GM23338 (cell line): ENCODE data around the gene EDNRB. TPM values are rescaled to one million over a fixed set of nuclear protein-coding genes. Genes with fewer than 3 reads are reported as not detected.

ENCODE experiments used
- ATAC-seq: fragments of 200-7000 bp; cut with Tn5 transposase; 3 replicates; pipeline ENCODE4 v1.9.1; 2020
- DNase-seq: peaks from one replicate; pipeline ENCODE4 v3.0.0-alpha.2; 2015; ENCODE audit warnings: low spot score
- H2AFZ ChIP-seq: fragments of 200-600 bp; sonication (generic); 2 replicates; pipeline ENCODE4 v1.8.0; 2016; ENCODE audit warnings: antibody characterized with exemption, mild to moderate bottlenecking, moderate library complexity
- H3F3A ChIP-seq: fragments of 200-600 bp; sonication (generic); replicated peaks from 2 replicates; pipeline ENCODE4 v1.8.0; 2017; ENCODE audit warnings: antibody characterized with exemption, mixed run types, low read depth
- H3K27ac ChIP-seq: fragments of 200-600 bp; sonication (generic); 2 replicates; pipeline ENCODE4 v1.6.1; 2016; ENCODE audit warnings: low read depth
- H3K27me3 ChIP-seq: fragments of 200-600 bp; sonication (generic); 2 replicates; pipeline ENCODE4 v1.8.0; 2016; ENCODE audit warnings: mild to moderate bottlenecking, mixed run types, moderate library complexity; ENCODE audit not compliant: insufficient read depth
- H3K36me3 ChIP-seq: fragments of 200-600 bp; sonication (generic); 2 replicates; pipeline ENCODE4 v1.8.0; 2016; ENCODE audit warnings: mild to moderate bottlenecking; ENCODE audit not compliant: insufficient read depth
- H3K4me1 ChIP-seq: fragments of 200-600 bp; sonication (generic); 2 replicates; pipeline ENCODE4 v1.8.0; 2016; ENCODE audit warnings: mild to moderate bottlenecking, moderate library complexity; ENCODE audit not compliant: insufficient read depth
- H3K4me2 ChIP-seq: fragments of 200-600 bp; sonication (generic); 2 replicates; pipeline ENCODE4 v1.7.1; 2017; ENCODE audit warnings: mixed run types
- H3K4me3 ChIP-seq: fragments of 200-600 bp; sonication (generic); 2 replicates; pipeline ENCODE4 v1.6.1; 2016; ENCODE audit warnings: mixed run types
- H3K79me2 ChIP-seq: fragments of 200-600 bp; sonication (generic); replicated peaks from 2 replicates; pipeline ENCODE4 v1.8.0; 2017; ENCODE audit warnings: mild to moderate bottlenecking; ENCODE audit not compliant: insufficient read depth
- H3K9me2 ChIP-seq: fragments of 200-600 bp; sonication (generic); 2 replicates; pipeline ENCODE4 v1.8.0; 2017; ENCODE audit not compliant: insufficient read depth
- H4K20me1 ChIP-seq: fragments of 200-600 bp; sonication (generic); replicated peaks from 2 replicates; pipeline ENCODE4 v1.8.0; 2017; ENCODE audit warnings: mild to moderate bottlenecking; ENCODE audit not compliant: insufficient read depth
- H3K27ac Mint-ChIP-seq: 2 replicates; pipeline ENCODE4 v1.8.0; 2020; ENCODE audit warnings: inconsistent platforms, mild to moderate bottlenecking, moderate library complexity, mixed read lengths
- H3K27me3 Mint-ChIP-seq: 3 replicates; pipeline ENCODE4 v1.8.0; 2022; ENCODE audit warnings: low read depth, mild to moderate bottlenecking, moderate library complexity, mixed read lengths, inconsistent platforms; ENCODE audit not compliant: insufficient read depth, poor library complexity
- H3K36me3 Mint-ChIP-seq: 3 replicates; pipeline ENCODE4 v1.8.0; 2021; ENCODE audit warnings: low read depth, mild to moderate bottlenecking, inconsistent platforms, moderate library complexity, mixed read lengths
- H3K4me1 Mint-ChIP-seq: 3 replicates; pipeline ENCODE4 v1.8.0; 2020; ENCODE audit warnings: mild to moderate bottlenecking, inconsistent platforms, mixed read lengths
- H3K4me3 Mint-ChIP-seq: 3 replicates; pipeline ENCODE4 v1.8.0; 2021; ENCODE audit warnings: moderate library complexity, mild to moderate bottlenecking, inconsistent platforms, mixed read lengths
- H3K9me3 Mint-ChIP-seq: 3 replicates; pipeline ENCODE4 v1.8.0; 2020; ENCODE audit warnings: moderate library complexity, mild to moderate bottlenecking, inconsistent platforms, mixed read lengths
- CREB1 ChIP-seq: fragments of 250-450 bp; sonication (Bioruptor Pico); IDR thresholded peaks from 2 replicates; pipeline ENCODE4 v1.5.0; 2020; ENCODE audit warnings: low read depth, mild to moderate bottlenecking, moderate library complexity
- CTCF ChIP-seq, 2 experiments: fragments of 200-600 bp in 1 of 2; sonication (generic) in 1 of 2; conservative IDR thresholded peaks; 2 replicates each; pipeline versions ENCODE4 v1.5.1 to v1.6.1; 2016 to 2017; ENCODE audit warnings: antibody characterized with exemption in 2 of 2, low read depth in 2 of 2, mild to moderate bottlenecking in 2 of 2, moderate library complexity in 1 of 2
- EZH2 ChIP-seq: fragments of 200-600 bp; sonication (generic); IDR thresholded peaks from one replicate; pipeline ENCODE4 v1.8.0; 2017; ENCODE audit warnings: antibody characterized with exemption, mild to moderate bottlenecking, low read depth; ENCODE audit not compliant: unreplicated experiment
- EZH2phosphoT487 ChIP-seq: fragments of 200-600 bp; sonication (generic); IDR thresholded peaks from one replicate; pipeline ENCODE4 v1.8.1; 2018; ENCODE audit warnings: antibody characterized with exemption; ENCODE audit not compliant: unreplicated experiment
- JUNB ChIP-seq: IDR thresholded peaks from one replicate; pipeline ENCODE4 v1.6.1; 2016; ENCODE audit warnings: antibody characterized with exemption; ENCODE audit not compliant: unreplicated experiment
- NANOG ChIP-seq: IDR thresholded peaks from 2 replicates; pipeline ENCODE4 v1.6.1; 2016; ENCODE audit warnings: antibody characterized with exemption, borderline replicate concordance
- POLR2AphosphoS5 ChIP-seq: IDR thresholded peaks from 2 replicates; pipeline ENCODE4 v1.6.1; 2016; ENCODE audit warnings: antibody characterized with exemption, low read depth
- REST ChIP-seq: IDR thresholded peaks from one replicate; pipeline ENCODE4 v1.6.1; 2018; ENCODE audit warnings: antibody characterized with exemption; ENCODE audit not compliant: unreplicated experiment
- STAT1 ChIP-seq: IDR thresholded peaks from one replicate; pipeline ENCODE4 v1.6.1; 2016; ENCODE audit warnings: antibody characterized with exemption; ENCODE audit not compliant: unreplicated experiment
- ZNF331 ChIP-seq: fragments of 250-450 bp; sonication (Bioruptor Pico); IDR thresholded peaks from 2 replicates; pipeline ENCODE4 v1.5.0; 2020; ENCODE audit warnings: low read depth, mild to moderate bottlenecking, moderate library complexity
- polyA plus RNA-seq: library from polyadenylated mRNA; unstranded; fragments of >200 nt; fragmentation: Nextera tagmentation; extraction: Ambion mirVana; gene quantifications from 2 replicates; pipeline ENCODE4 v1.2.1, GENCODE V29; 2016
- total RNA-seq: library from RNA; depleted of rRNA; stranded (reverse); fragments of >200 nt; shearing (Covaris generic); gene quantifications from 2 replicates; pipeline ENCODE4 v1.2.3, GENCODE V29; 2014

EDNRB gene
- total and polyA plus RNA-seq, 2 experiments from 2014 or later: 27.9 to 28.9 TPM

GRCh38 chr13:77907666-77908341 is 10.8 kb downstream of the EDNRB start (continued):
- no peak for TF ChIP-seq JUNB
- TF ChIP-seq ZNF331: no peak
- no peak for TF ChIP-seq REST
- TF ChIP-seq STAT1: no peak
- TF ChIP-seq EZH2phosphoT487: no peak
- TF ChIP-seq POLR2AphosphoS5: no peak
- TF ChIP-seq NANOG: no peak
- TF ChIP-seq CREB1 (CRISPR knock-in tag): no peak
- TF ChIP-seq CTCF (conservative IDR thresholded peaks at IDR 0.05; ENCODE audit: low read depth in 2 of 2): no peak
- no peak for TF ChIP-seq EZH2

GRCh38 chr13:77904031-77904430 is 14.6 kb downstream of the EDNRB start:
- Histone ChIP-seq H3K79me2 (no peaks in the 10 kb centered on the region; the same call in 1 of the 2 replicates), H3K27ac (no peak overlapping the region), H3K9me2 (peaks cover 4% of the 10 kb centered on the region; the same call in 1 of the 2 replicates), H3F3A (no peaks in the 10 kb centered on the region), H3K4me3 (no peak overlapping the region), H3K4me1 (no peaks in the 10 kb centered on the region), H3K4me2 (no peak overlapping the region), H3K36me3 (peaks cover 4% of the 10 kb centered on the region; the same call in 1 of the 2 replicates), H3K27me3 (no peaks in the 10 kb centered on the region), H4K20me1 (no peaks in the 10 kb centered on the region), H2AFZ (no peak overlapping the region)
- Mint-ChIP-seq H3K9me3 (peaks cover 18% of the 10 kb centered on the region), H3K36me3 (peaks cover 61% of the 10 kb centered on the region), H3K4me1 (peaks cover 2% of the 10 kb centered on the region; the same call in 2 of the 3 replicates), H3K27ac (no peak overlapping the region), H3K27me3 (peaks cover 4% of the 10 kb centered on the region), H3K4me3 (no peak overlapping the region)
- TF ChIP-seq POLR2AphosphoS5: no peak
- DNase-seq: no peak
- ATAC-seq: no peak
